Activated CD4-positive, CD25-positive, alpha-beta regulatory T cell treated with anti-CD3 and anti-CD28 coated beads, Interleukin-2, amount 50 U/mL, for 16 hours (primary cell): ENCODE data around the gene SPTB.

ENCODE experiments used
- DNase-seq: peaks from one replicate; pipeline ENCODE4 v3.0.0-alpha.2; 2020; ENCODE audit warnings: low read depth, low spot score

Gene SPTB

GRCh38 chr14:64885559-64885958 lies 5.9 kb upstream of the SPTB start:
- DNase-seq: no peak

GRCh38 chr14:64880221-64881121 lies 764 bp upstream of the SPTB start:
- DNase-seq: peak; percentile 2

GRCh38 chr14:64878837-64879634 lies 671 bp downstream of the SPTB start:
- no peak for DNase-seq

- no peak for DNase-seq
Observed at GRCh38 chr14:64877846-64878245, 1.9 kb downstream of the SPTB start.

- DNase-seq: no peak
Observed at GRCh38 chr14:64875350-64875749, 4.4 kb downstream of the SPTB start.

- DNase-seq: no peak
Observed at GRCh38 chr14:64873506-64874219, 6.0 kb downstream of the SPTB start.

- no peak for DNase-seq
Observed at GRCh38 chr14:64871344-64871743, 8.4 kb downstream of the SPTB start.

GRCh38 chr14:64870160-64870559 lies 9.5 kb downstream of the SPTB start:
- no peak for DNase-seq

GRCh38 chr14:64868841-64869240 lies 10.9 kb downstream of the SPTB start:
- DNase-seq: no peak

GRCh38 chr14:64868379-64868778 lies 11.3 kb downstream of the SPTB start:
- no peak for DNase-seq

GRCh38 chr14:64867182-64867581 lies 12.5 kb downstream of the SPTB start:
- DNase-seq: no peak

- no peak for DNase-seq
Observed at GRCh38 chr14:64865992-64866391, 13.7 kb downstream of the SPTB start.

GRCh38 chr14:64865109-64865508 lies 14.6 kb downstream of the SPTB start:
- no peak for DNase-seq

- no peak for DNase-seq
Observed at GRCh38 chr14:64864258-64864657, 15.4 kb downstream of the SPTB start.

- DNase-seq: no peak
Observed at GRCh38 chr14:64861916-64862315, 17.8 kb downstream of the SPTB start.

GRCh38 chr14:64860039-64860438 lies 19.7 kb downstream of the SPTB start:
- no peak for DNase-seq

- no peak for DNase-seq
Observed at GRCh38 chr14:64857979-64858744, 21.5 kb downstream of the SPTB start.

- no peak for DNase-seq
Observed at GRCh38 chr14:64856529-64857445, 22.9 kb downstream of the SPTB start.

GRCh38 chr14:64855721-64856528 lies 23.8 kb downstream of the SPTB start:
- no peak for DNase-seq
